Left lobe of liver (tissue), 2 donors: ENCODE results near the gene MIF. TPM values are rescaled to one million over a fixed set of nuclear protein-coding genes. Genes with fewer than 3 reads are reported as not detected.
"Not testable (repeated sequence)": the region's sequence is repeated elsewhere in the genome, so short reads cannot be mapped to it uniquely, and the experiment has no call there.

Source experiments
- ATAC-seq: fragments of 200-7000 bp; cut with Tn5 transposase; one replicate; pipeline ENCODE4 v1.9.1; 2020; ENCODE audit warnings: mild to moderate bottlenecking, moderate library complexity
- DNase-seq: peaks from one replicate; pipeline ENCODE4 v3.0.0-alpha.2; 2020; ENCODE audit warnings: low spot score
- total RNA-seq: library from RNA; stranded (reverse); gene quantifications from one replicate; pipeline ENCODE4 v1.2.1, GENCODE V29; 2021
- donor health status: DM: no; HTN: no; CAD: no; lungs with moderate emphysema.
- donor health status: DM: no; HTN: yes; CAD: no.

The MIF gene
- total RNA-seq, 1 donor from 2014 or later = 81.5 TPM

- no peak for DNase-seq
- no peak for ATAC-seq
Observed at GRCh38 chr22:23899042-23899745, 5.0 kb downstream of the MIF start.

- not testable (repeated sequence) for DNase-seq, ATAC-seq
Observed at GRCh38 chr22:23900227-23900626, 6.0 kb downstream of the MIF start.

- DNase-seq (no peak), ATAC-seq (no peak)
Observed at GRCh38 chr22:23901600-23901999, 7.4 kb downstream of the MIF start.

- DNase-seq = no peak
- ATAC-seq = no peak
Observed at GRCh38 chr22:23903328-23903971, 9.3 kb downstream of the MIF start.

GRCh38 chr22:23904573-23905254 lies 10.5 kb downstream of the MIF start:
- ATAC-seq (peak; percentile 63), DNase-seq (no peak)

GRCh38 chr22:23906641-23907040 lies 12.5 kb downstream of the MIF start:
- no peak for ATAC-seq
- no peak for DNase-seq

DNA sequence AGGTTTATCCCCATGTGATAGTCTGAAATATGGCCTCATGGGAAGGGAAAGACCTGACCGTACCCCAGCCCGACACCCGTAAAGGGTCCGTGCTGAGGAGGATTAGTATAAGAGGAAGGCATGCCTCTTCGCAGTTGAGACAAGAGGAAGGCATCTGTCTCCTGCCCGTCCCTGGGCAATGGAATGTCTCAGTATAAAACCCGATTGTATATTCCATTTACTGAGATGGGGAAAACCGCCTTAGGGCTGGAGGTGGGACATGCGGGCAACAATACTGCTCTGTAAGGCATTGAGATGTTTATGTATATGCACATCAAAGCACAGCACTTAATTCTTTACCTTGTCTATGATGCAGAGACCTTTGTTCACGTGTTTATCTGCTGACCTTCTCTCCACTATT lies 13.2 kb downstream of the MIF start:
- not testable (repeated sequence) for ATAC-seq, DNase-seq

DNA sequence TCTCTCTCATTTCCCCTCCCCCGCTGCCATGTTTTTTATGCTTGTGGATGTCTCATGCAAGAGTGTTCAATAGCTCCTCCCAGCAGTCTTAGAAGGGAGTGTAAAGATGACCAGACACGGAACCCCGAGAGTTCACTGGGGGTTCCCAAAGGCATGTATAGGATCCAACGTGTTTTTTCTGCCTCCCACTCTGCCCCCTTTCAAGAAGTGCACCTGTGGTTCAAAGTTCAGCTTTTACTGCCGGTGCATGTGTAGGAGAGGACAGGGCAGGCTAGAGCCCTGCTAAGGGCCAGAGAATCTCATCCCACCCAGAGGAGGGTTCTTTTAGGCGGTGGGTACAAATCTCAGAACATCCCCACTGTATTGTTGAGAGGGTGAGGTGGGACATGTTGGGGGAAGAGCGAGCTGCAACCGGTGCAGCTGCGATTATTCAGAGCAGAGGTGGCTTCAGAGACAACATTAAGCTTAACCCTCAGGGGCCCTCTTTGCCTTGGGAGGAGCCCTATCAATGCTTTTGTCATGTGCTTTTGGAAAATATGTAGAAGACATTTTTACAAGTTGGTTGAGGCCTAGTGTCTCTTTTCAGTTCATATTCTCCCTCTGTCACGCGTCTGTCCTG lies 14.5 kb downstream of the MIF start:
- no peak for DNase-seq
- no peak for ATAC-seq

DNA sequence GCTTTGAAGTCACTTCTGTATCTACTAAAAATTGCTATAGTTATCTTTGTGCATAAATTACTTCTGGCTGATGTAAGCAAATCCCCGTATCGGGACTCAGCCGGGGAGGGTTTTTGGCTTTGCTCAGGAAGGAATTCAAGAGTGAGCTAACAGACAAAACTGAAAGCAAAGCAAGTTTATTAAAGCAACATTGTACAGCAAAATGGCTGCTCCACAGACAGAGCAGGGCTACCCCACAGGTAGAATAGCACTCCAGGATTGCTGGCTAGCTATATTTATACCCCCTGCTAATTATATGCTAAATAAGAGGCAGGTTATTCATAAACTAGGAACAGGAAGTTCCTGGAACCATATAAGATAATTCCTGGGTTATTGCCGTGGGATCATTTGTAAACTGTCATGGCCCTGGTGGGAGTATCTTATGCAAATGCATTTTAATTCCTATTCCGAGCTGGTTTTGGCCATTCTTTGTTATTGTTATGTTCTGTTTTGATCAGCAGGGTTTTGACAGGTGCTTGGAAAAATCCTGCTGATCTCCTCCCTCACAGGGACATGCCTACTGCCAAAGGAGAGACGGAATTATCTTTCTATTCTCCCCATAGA lies 15.2 kb downstream of the MIF start:
- ATAC-seq (no peak), DNase-seq (peak; percentile 29)

DNA sequence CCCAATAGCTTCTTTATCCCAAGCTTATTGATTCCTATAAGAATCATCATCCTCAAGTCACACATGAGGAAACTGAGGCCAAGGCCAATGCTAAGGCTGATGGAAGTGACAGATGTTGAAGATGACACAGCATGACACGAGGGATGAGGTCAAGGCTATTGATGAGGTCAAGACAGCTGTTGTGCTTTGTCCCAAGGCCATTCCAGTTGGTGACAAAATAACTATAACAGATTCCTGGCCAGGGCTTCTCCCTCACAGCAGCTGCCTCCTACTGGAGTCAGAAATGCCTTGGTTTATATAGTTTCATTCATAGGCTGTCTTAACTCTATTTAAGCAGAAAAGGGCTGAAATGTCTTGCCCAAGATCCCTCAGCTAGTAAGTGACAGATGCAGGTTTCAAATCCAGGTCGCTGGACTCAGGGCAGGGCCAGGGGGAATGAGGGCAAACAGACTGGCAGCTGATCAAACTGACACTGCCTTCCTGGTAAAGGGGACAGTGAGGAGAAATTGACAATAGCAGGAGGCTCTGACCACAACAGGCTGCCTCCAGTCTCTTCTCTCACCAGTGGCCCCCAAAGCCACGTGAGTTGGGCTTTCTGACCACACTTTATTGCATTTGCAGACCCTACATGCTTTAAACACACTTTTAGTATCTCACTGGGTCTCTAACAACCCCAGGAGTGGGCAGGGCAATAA lies 16.5 kb downstream of the MIF start:
- no peak for ATAC-seq
- DNase-seq = peak; percentile 44

- DNase-seq = peak; percentile 35
- no peak for ATAC-seq
Observed at GRCh38 chr22:23911318-23911980, 17.3 kb downstream of the MIF start.

GRCh38 chr22:23912293-23912903 lies 18.2 kb downstream of the MIF start:
- peak; percentile 34 for DNase-seq
- ATAC-seq = no peak

DNA sequence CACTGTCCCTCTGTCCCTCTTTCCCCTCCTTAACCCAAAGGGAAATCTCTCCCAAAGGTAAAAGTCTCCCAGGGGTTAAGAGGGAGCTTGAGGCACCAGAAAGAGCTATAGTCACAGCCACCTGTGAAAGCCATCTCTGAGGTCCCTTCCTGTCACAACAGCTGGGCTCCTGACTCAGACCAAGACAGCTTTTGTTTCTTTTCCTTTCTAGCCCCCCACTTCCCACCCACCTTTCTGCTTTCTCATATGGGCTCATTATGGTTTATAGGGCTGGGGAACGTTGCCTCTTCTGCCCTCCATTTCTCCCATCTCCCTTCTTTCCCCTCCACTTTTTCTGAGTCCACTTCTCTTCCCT lies 19.1 kb downstream of the MIF start:
- DNase-seq (no peak), ATAC-seq (no peak)

DNA sequence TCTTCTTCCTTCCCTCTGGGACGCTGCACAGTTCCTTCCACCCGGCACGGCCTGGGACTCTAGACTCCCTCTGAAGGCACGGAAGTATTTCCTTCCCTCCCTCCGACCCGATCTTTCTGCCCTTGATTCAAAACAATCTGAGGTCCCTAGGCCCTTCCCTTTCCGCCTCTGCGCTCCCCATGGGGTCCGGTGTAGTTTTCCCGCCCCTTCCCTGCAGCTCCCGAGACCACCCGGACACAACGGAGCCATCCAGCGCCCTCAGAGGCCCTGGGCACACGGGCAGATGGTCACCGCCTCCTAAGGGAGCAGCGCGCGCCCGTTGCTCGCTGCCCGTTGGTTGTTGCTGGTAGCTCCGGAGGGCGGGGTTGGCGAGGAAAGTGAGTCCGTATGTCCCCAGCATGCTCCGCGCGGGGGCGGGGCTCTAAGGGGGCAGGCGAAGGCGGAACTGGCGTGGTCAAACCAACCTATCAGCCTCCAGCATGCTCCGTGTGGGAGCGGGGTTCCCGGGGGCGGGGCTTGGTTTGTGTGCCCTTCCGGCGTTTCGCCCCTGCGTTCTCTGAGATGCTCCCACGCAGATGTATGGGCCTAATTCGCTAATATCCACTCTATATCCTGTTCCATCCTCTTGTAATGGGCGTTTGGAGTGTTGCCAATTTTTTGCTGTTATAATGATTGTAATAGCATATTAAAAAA lies 19.6 kb downstream of the MIF start:
- DNase-seq = peak; percentile 98
- ATAC-seq = peak; percentile 95

DNA sequence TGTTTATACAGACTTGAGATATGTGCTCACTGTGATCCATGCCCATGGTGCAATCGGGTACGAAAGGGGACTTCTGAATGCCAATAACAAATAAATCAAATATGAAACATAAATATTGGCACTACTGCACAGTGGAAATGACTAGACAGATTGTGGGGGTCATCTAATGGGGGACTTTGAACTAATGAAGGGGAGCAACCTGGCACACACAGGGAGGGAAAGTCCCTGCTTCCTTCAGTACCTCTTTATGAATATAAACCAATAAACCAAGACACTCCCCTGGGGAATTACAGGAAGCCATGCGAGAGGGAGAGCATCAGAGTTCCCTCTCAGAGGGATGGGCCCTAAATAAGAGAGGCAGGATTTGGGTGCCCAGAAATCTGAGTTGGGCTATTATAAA lies 21.1 kb downstream of the MIF start:
- ATAC-seq = no peak

GRCh38 chr22:23920267-23920611 lies 26.1 kb downstream of the MIF start:
- DNase-seq = not testable (repeated sequence)
- peak; percentile 88 for ATAC-seq

More for the DNA sequence above, 21.1 kb downstream of the MIF start:
- DNase-seq = peak; percentile 27

DNA sequence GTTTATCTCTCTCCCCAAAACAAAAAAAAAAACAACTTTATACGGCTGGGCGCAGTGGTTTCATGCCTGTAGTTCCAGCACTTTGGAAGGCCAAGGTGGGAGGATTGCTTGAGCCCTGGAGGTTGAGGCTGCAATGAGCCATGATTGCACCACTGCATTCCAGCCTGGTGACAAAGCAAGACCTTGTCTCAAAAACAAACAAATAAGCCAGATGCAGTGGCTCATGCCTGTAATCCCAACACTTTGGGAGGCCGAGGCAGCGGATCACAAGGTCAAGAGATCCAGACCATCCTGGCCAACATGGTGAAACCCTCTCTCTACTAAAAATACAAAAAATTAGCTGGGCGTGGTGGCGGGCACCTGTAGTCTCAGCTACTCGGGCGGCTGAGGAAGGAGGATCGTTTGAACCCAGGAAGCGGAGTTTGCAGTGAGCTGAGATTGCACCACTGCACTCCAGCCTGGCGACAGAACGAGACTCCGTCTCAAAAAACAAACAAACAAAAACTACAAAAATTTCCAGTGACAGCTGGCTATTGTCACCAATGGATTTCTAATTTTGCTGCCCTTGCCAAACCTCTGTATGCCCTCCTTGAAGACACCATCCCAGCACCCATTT lies 27.5 kb downstream of the MIF start:
- ATAC-seq, DNase-seq: not testable (repeated sequence)

DNA sequence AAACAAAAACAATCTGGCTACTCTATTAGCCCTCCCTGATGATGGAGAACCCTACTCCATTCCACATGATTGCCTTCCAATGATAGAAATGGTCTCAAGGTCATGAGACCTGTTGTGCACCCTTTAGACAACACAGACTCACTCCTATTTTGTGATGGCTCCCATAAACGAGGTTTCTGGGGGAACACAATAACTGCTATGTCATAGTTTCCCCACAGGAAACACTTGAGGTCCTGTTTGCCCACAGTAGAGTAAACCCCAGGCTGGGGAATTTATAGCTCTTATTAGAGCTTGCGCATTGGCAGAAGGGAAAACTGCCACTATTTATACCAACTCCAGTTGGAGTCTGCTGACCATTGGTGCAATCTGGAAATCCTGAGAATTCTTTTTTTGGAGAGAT lies 28.7 kb downstream of the MIF start:
- no peak for DNase-seq
- no peak for ATAC-seq
